Ishikawa (cell line): ENCODE data around the gene FHIT.

ENCODE experiments used
- CEBPB ChIP-seq: IDR thresholded peaks from 2 replicates; pipeline ENCODE4 v1.6.1; 2012
- CREB1 ChIP-seq: IDR thresholded peaks from 2 replicates; pipeline ENCODE4 v1.6.1; 2012; ENCODE audit warnings: low read depth
- EGR1 ChIP-seq: IDR thresholded peaks from 2 replicates; pipeline ENCODE4 v1.6.1; 2012
- EP300 ChIP-seq: IDR thresholded peaks from 2 replicates; pipeline ENCODE4 v1.6.1; 2012; ENCODE audit warnings: borderline replicate concordance
- FOXM1 ChIP-seq: IDR thresholded peaks from 2 replicates; pipeline ENCODE4 v1.6.1; 2012; ENCODE audit warnings: low read depth, borderline replicate concordance
- MAX ChIP-seq: IDR thresholded peaks from 2 replicates; pipeline ENCODE4 v1.6.1; 2012
- NFIC ChIP-seq: IDR thresholded peaks from 2 replicates; pipeline ENCODE4 v1.6.1; 2012
- RAD21 ChIP-seq: IDR thresholded peaks from 2 replicates; pipeline ENCODE4 v1.6.1; 2012; ENCODE audit warnings: low read depth
- TAF1 ChIP-seq: IDR thresholded peaks from 2 replicates; pipeline ENCODE4 v1.6.1; 2012; ENCODE audit warnings: low read depth, mild to moderate bottlenecking
- TCF12 ChIP-seq: IDR thresholded peaks from 2 replicates; pipeline ENCODE4 v1.6.1; 2012; ENCODE audit warnings: low read depth
- TEAD4 ChIP-seq: IDR thresholded peaks from 2 replicates; pipeline ENCODE4 v1.6.1; 2012
- YY1 ChIP-seq: IDR thresholded peaks from 2 replicates; pipeline ENCODE4 v1.6.1; 2012; ENCODE audit warnings: low read depth
- ZBTB7A ChIP-seq: IDR thresholded peaks from 2 replicates; pipeline ENCODE4 v1.6.1; 2012; ENCODE audit warnings: low read depth
- TF ChIP-seq, protein P1 (sequence below): IDR thresholded peaks from 2 replicates; pipeline ENCODE4 v1.6.1; 2012; ENCODE audit warnings: low read depth, mild to moderate bottlenecking
- TF ChIP-seq, protein P2 (sequence below): IDR thresholded peaks from 2 replicates; pipeline ENCODE4 v1.6.1; 2012

Gene FHIT

GRCh38 chr3:61250784-61251173, 473 bp downstream of the FHIT start:
- TF ChIP-seq TAF1 (no peak), CEBPB (no peak)
- TF ChIP-seq, protein P1, sequence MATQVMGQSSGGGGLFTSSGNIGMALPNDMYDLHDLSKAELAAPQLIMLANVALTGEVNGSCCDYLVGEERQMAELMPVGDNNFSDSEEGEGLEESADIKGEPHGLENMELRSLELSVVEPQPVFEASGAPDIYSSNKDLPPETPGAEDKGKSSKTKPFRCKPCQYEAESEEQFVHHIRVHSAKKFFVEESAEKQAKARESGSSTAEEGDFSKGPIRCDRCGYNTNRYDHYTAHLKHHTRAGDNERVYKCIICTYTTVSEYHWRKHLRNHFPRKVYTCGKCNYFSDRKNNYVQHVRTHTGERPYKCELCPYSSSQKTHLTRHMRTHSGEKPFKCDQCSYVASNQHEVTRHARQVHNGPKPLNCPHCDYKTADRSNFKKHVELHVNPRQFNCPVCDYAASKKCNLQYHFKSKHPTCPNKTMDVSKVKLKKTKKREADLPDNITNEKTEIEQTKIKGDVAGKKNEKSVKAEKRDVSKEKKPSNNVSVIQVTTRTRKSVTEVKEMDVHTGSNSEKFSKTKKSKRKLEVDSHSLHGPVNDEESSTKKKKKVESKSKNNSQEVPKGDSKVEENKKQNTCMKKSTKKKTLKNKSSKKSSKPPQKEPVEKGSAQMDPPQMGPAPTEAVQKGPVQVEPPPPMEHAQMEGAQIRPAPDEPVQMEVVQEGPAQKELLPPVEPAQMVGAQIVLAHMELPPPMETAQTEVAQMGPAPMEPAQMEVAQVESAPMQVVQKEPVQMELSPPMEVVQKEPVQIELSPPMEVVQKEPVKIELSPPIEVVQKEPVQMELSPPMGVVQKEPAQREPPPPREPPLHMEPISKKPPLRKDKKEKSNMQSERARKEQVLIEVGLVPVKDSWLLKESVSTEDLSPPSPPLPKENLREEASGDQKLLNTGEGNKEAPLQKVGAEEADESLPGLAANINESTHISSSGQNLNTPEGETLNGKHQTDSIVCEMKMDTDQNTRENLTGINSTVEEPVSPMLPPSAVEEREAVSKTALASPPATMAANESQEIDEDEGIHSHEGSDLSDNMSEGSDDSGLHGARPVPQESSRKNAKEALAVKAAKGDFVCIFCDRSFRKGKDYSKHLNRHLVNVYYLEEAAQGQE = no peak

DNA sequence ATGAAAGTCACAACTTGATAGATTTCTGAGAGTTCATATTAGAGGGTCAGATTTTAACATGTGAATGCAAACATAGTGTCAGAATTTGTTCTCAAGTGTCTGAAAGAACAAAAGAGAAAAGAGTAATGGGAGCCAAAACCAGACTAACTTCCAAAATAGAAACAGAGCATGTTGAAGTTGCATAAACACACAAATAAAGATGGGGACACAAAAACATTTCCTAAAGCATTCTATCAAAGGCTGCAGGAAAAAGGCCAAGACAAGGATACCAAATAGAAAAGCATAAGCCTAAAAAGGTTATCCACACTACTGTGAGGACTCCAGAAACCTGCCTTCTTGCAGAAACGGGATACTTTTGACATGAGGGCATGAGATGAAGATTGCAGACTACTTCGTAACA, 2.8 kb downstream of the FHIT start:
- TF ChIP-seq, protein P2, sequence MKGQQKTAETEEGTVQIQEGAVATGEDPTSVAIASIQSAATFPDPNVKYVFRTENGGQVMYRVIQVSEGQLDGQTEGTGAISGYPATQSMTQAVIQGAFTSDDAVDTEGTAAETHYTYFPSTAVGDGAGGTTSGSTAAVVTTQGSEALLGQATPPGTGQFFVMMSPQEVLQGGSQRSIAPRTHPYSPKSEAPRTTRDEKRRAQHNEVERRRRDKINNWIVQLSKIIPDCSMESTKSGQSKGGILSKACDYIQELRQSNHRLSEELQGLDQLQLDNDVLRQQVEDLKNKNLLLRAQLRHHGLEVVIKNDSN = no peak
- TF ChIP-seq YY1 (no peak), TEAD4 (no peak), MAX (no peak), ZBTB7A (no peak), NFIC (no peak), EP300 (no peak), TCF12 (no peak), CREB1 (no peak), CEBPB (no peak), FOXM1 (no peak), RAD21 (no peak), TAF1 (no peak), EGR1 (no peak)
- TF ChIP-seq, protein P1 = no peak

DNA sequence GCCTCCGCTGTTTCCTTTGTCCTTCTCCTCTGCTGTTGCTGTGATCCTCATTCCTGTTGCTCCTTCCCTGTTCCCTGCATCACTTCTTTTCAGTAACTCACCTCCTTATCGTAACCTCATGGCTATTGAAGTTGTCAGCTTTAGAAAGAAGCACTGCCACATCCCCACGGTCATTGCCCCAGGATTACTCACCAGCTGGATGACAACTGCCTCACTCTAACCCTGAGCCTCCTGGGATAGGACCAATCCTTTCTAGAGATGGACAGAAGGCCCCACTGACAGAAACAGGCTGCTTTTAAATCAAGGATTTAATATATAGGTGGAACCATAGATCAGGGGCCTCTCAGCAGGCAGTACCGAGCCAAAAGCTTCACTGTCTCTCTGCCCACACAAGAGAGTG, 4.1 kb downstream of the FHIT start:
- TF ChIP-seq TEAD4 = no peak
- TF ChIP-seq CREB1 = no peak
- no peak for TF ChIP-seq TAF1
- TF ChIP-seq, protein P1 = no peak
- TF ChIP-seq YY1 = no peak
- no peak for TF ChIP-seq MAX
- no peak for TF ChIP-seq FOXM1
- TF ChIP-seq TCF12 = no peak
- TF ChIP-seq EP300 = no peak
- no peak for TF ChIP-seq RAD21
- TF ChIP-seq EGR1 = no peak
- TF ChIP-seq, protein P2 = no peak
- no peak for TF ChIP-seq ZBTB7A
- TF ChIP-seq NFIC = no peak
- no peak for TF ChIP-seq CEBPB

GRCh38 chr3:61239871-61240270, 11.4 kb downstream of the FHIT start:
- TF ChIP-seq EP300 = no peak
- TF ChIP-seq NFIC = no peak
- TF ChIP-seq ZBTB7A = no peak
- no peak for TF ChIP-seq MAX
- TF ChIP-seq, protein P2 = no peak
- TF ChIP-seq EGR1 = no peak
- no peak for TF ChIP-seq TEAD4
- no peak for TF ChIP-seq RAD21
